ENCODE data around the gene GRIN3B.
A peak's percentile ranks its signal among the peaks of the same experiment; 100 is the strongest.

GRIN3B gene

DNA sequence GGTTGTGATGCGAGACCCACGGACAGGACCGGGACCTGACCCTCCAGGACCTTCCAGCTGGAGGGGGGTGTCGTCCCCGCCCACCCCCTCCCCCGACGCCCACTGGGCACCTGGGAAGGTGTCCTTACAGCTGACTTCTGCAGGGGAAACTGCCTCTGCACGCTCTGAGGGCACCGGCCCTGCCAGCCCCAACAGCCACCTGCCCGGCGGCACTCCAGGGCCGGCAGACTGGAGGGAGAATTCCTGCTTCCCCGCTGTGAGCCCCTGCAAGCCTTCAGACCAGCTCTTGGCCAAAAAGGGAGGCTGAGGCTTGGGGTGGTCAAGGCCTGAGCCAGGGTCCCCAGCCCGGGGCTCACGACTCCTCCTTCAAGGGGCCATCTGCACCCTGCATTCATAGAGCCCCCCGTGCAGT, 27.4 kb downstream of the GRIN3B start:
- DNase-seq (ENCODE audit: insufficient read length) = no peak
- no peak for FAIRE-seq
- no peak for TF ChIP-seq POLR2A (IDR thresholded peaks at IDR 0.05; ENCODE audit: low read depth, low read length)

DNA sequence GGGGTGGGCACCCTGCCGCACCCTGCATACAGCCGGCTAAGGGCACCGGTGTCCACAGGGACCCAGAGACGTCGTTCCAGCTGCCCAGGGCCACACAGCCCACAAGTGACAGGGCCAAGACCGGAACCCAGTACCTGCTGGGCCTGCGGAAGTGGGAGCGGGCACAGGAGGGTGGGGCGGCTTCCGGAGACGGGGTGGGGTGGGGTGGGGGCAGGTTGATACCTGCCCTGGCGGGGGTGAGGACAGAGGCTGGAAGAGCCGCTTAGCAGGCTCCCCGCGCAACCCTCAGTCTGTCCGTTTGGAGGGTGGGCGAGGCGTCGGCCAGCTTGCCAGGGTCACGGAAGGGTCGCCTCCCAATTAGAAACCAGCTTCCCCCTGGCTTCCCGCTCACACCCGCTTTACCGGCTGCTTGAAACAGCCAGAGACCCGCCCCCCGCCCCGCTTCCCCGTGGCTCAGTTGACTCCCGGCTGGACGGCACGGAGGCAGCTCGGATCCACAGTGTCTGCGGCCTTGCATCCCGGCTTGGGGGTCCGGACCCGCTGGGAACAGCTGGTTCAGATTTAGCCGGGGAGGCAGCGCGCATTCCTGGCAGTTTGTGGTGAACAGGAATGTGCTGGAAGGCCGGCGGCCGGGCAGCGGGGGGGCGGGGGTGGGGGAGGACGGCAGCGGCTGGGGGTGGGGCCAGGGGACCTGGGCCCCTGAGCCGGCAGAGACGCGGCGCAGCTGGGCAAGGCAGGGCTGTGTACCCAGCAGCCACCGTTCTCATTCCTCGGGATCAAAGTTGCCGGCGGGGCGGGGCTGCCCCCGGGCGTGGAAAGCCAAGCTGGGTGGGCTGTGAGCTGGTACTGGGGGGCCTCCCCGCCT, 28.1 kb downstream of the GRIN3B start:
- DNase-seq (ENCODE audit: insufficient read length) (peak; percentile 75), FAIRE-seq (peak; percentile 86)
- TF ChIP-seq POLR2AphosphoS5 (IDR thresholded peaks at IDR 0.05; ENCODE audit: low read depth, low read length) (peak; percentile 22; the same call in 1 of the 2 replicates), TAF1 (IDR thresholded peaks at IDR 0.05; ENCODE audit: borderline replicate concordance, low read depth, low read length) (no peak), POLR2A (IDR thresholded peaks at IDR 0.05; ENCODE audit: low read depth, low read length) (peak; percentile 42; the same call in 1 of the 2 replicates)

DNA sequence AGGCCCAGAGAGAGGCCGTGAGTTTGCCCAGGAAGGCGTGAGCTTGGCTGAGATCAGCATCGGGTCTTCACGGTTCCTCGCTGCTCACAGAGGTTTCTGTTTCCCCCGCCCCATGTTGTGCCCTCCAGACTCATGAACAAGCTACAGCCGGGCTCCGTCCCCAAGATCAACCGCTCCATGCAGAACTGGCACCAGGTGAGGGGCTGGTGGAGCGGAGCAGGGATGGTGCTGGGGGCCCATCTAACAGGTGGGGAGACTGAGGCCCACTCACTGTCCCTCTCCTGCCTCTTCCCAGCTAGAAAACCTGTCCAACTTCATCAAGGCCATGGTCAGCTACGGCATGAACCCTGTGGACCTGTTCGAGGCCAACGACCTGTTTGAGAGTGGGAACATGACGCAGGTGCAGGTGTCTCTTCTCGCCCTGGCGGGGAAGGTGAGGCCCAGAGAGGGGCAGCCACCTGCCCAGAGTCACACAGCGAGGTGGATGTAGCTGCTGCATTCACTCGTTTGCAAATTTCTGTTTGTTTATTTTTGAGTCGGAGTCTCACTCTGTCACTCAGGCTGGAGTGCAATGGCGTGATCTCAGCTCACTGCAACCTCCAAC, 32.1 kb downstream of the GRIN3B start:
- FAIRE-seq (no peak), DNase-seq (ENCODE audit: insufficient read length) (no peak)
- TF ChIP-seq POLR2A (IDR thresholded peaks at IDR 0.05; ENCODE audit: low read depth, low read length) = no peak
- TF ChIP-seq TAF1 (IDR thresholded peaks at IDR 0.05; ENCODE audit: borderline replicate concordance, low read depth, low read length) = no peak
- TF ChIP-seq POLR2AphosphoS5 (IDR thresholded peaks at IDR 0.05; ENCODE audit: low read depth, low read length) = no peak

DNA sequence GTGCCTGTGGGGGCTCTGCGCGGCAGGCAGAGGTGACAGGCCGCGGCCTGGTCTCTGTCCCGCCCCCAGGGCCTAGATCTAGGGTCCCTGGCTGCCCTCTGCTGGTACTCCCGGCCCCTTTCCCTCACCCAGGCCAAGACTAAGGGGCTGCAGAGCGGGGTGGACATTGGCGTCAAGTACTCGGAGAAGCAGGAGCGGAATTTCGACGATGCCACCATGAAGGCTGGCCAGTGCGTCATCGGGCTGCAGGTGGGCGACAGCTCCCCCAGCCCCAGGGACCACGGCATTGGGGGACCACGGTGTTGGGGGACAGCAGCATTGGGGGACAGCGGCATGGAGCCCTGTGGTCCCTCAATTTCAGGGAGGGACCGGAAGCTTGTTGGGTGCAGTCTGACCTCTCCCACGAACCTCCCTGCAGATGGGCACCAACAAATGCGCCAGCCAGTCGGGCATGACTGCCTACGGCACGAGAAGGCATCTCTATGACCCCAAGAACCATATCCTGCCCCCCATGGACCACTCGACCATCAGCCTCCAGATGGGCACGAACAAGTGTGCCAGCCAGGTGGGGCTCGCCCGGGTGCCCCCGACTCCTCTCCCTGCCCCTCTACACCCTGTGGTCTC, 35.9 kb downstream of the GRIN3B start:
- DNase-seq (ENCODE audit: insufficient read length) = no peak
- no peak for TF ChIP-seq TAF1 (IDR thresholded peaks at IDR 0.05; ENCODE audit: borderline replicate concordance, low read depth, low read length)
- peak; percentile 82 for TF ChIP-seq POLR2AphosphoS5 (IDR thresholded peaks at IDR 0.05; ENCODE audit: low read depth, low read length)
- TF ChIP-seq POLR2A (IDR thresholded peaks at IDR 0.05; ENCODE audit: low read depth, low read length) = peak; percentile 61; the same call in 1 of the 2 replicates
- no peak for FAIRE-seq

DNA sequence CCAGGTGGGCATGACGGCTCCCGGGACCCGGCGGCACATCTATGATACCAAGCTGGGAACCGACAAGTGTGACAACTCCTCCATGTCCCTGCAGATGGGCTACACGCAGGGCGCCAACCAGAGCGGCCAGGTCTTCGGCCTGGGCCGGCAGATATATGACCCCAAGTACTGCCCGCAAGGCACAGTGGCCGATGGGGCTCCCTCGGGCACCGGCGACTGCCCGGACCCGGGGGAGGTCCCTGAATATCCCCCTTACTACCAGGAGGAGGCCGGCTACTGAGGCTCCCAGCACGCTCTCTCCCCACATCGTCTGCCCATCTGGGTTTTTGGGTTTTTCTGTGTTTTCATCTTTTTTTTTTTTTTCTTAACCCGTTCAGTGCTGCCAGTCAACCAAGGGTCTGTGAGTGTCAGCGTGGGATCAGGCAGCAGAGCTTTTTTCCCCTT, 37.4 kb downstream of the GRIN3B start:
- no peak for DNase-seq (ENCODE audit: insufficient read length)
- TF ChIP-seq POLR2AphosphoS5 (IDR thresholded peaks at IDR 0.05; ENCODE audit: low read depth, low read length) = no peak
- peak; percentile 46 for FAIRE-seq

DNA sequence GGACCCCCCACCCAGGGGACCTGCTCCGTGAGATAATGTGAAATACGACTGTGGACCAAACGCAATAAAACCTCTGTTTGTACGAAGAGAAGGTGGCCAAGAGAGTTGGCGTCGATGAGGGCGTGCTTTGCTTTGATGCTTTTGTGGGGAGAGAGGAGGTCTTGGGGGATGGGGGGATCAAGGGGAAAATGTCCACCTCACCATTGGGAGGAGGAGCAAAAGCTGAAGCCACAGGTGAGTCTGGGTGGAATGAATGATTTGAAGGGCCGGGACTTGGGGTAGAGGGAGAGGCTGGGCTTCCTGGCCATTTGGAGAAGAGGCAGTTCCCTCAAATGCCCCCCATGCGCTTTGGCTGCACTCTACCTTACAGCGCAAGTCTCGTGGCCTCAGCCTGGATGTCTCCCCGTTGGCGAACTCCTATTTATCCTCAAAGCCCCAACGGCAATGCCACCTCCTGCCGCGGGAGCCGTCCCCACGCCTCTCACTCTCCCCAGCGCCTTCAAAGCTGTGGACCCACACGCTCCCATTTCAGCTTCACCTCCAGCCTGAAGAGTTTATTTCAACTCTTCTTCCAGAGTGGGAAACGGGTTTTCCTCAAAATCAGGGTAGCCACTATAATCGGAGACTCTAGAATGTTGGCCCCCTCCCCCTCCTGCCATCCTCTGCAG, 38.9 kb downstream of the GRIN3B start:
- FAIRE-seq (peak; percentile 51), DNase-seq (ENCODE audit: insufficient read length) (no peak)
- TF ChIP-seq POLR2A (IDR thresholded peaks at IDR 0.05; ENCODE audit: low read depth, low read length) = no peak
- TF ChIP-seq POLR2AphosphoS5 (IDR thresholded peaks at IDR 0.05; ENCODE audit: low read depth, low read length) = peak; percentile 39; the same call in 1 of the 2 replicates
- no peak for TF ChIP-seq TAF1 (IDR thresholded peaks at IDR 0.05; ENCODE audit: borderline replicate concordance, low read depth, low read length)

DNA sequence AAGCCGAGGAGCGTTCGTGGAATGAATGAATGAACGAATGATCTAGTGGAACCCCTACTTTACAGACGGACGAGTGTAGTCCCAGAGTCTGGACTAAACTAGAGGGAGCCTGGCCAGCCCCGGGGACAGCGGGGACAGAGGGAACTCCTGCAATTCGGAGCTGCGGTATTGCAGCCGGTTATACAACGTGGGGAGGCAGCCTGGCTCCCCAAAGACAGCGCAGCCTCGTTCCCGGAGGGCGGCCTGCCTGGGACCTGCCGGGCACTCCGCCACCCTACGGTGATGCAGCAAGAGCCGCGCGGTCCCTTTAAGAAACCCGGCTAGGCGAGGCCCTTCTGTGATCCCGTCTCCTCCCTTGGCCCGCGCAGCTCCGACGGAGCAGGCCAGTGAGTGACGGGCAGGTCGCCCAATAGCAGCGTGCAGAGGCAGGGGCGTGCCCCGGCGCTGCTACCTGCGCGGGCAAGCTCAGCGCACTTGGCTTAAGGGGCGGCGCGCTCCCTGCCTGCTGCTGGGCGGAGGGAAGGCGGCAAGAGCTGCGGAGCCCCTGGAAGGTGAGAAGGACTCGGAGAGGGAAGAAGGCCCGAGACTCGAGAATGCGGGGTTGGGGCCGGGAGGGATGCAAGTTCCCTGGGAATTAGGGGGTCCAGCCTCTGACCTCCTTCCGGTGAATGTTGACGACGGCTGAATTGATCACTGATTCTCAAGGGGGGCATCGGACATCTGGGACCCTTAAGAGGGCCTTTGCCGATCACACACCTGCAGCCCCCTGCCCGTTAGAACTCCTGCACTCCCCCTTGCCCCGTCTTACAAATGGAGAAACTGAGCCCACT, 39.6 kb downstream of the GRIN3B start, which contains the start of gene ABCA7:
Gene ABCA7 (plus strand): TSS at position 462 of the 830 bp plus-strand sequence. CDS start 1,255 bp downstream, outside the sequence.
- FAIRE-seq (peak; percentile 99), DNase-seq (ENCODE audit: insufficient read length) (peak; percentile 91)
- TF ChIP-seq TAF1 (IDR thresholded peaks at IDR 0.05; ENCODE audit: borderline replicate concordance, low read depth, low read length) (no peak), POLR2A (IDR thresholded peaks at IDR 0.05; ENCODE audit: low read depth, low read length) (peak; percentile 80; the same call in 1 of the 2 replicates), POLR2AphosphoS5 (IDR thresholded peaks at IDR 0.05; ENCODE audit: low read depth, low read length) (no peak)

DNA sequence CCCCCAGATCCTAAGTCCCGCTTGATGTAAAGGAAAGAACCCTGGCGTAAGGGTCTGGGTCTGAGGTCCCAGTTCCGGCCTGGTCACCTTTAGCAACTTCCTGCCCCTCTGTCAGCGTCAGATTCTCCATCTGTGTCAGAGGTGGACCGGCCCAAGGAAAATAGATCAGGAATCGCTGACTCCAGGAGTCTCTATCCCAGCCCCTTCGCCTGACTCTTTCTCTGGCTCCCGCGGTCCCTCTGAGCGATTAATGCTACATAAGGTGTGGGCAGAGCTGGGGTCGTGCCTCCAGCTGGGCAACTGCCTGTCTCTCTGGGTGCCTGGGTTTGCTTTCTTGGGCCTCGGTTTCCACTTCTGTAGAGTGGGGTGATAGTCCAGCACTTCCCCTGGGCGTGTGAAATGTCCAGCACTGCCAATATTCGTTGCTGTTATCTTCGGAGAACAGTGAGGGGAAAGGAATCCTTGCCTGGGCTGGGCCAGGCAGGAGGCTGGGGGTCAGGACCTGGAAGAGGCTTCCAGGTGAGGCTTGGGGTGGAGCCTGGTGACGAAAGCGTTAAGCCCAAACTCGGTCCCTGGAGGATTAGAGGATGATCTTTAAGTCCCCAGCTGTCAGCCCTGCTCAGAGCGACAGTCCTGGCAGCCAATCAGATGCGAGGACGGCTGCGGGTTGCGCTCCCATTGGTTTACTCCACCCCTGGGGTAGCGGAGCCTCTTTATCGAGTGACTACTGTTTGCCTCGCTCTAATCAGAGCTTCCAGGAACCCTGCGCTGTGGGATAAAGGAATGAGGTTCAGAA, 40.5 kb downstream of the GRIN3B start:
- TF ChIP-seq TAF1 (IDR thresholded peaks at IDR 0.05; ENCODE audit: borderline replicate concordance, low read depth, low read length) = no peak
- no peak for TF ChIP-seq POLR2A (IDR thresholded peaks at IDR 0.05; ENCODE audit: low read depth, low read length)
- no peak for TF ChIP-seq POLR2AphosphoS5 (IDR thresholded peaks at IDR 0.05; ENCODE audit: low read depth, low read length)
- peak; percentile 100 for DNase-seq (ENCODE audit: insufficient read length)
- FAIRE-seq = peak; percentile 97

DNA sequence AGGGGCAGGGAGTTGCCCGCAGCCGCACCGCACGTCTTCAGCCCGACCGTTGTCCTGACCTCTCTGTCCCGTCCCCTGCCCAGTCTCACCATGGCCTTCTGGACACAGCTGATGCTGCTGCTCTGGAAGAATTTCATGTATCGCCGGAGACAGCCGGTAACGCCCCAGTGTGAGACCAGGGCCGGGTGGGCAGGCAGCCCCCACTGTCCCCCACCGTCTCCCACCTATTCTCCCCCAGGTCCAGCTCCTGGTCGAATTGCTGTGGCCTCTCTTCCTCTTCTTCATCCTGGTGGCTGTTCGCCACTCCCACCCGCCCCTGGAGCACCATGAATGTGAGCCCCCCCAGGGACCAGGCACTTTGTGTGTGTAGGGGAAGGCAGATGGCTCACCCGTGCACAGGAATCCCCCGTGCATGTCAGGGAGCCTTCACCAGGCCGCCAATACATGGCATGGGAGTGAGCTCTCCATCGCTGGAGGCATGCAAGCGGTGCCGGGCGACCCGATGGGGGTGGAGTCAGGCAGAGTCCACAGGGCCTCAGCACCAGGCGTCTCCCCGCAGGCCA, 41.1 kb downstream of the GRIN3B start:
- FAIRE-seq = no peak
- TF ChIP-seq POLR2AphosphoS5 (IDR thresholded peaks at IDR 0.05; ENCODE audit: low read depth, low read length) (no peak), POLR2A (IDR thresholded peaks at IDR 0.05; ENCODE audit: low read depth, low read length) (no peak), TAF1 (IDR thresholded peaks at IDR 0.05; ENCODE audit: borderline replicate concordance, low read depth, low read length) (no peak)

More for the DNA sequence above, 41.1 kb downstream of the GRIN3B start:
- DNase-seq (ENCODE audit: insufficient read length) = no peak

Data from GM12892 (cell line).